ENCODE data around the gene SLC37A2.
"Not testable (repeated sequence)": the region's sequence is repeated elsewhere in the genome, so short reads cannot be mapped to it uniquely, and the experiment has no call there.

Gene SLC37A2

GRCh38 chr11:125062931-125063428 is at the start of gene SLC37A2:
Gene SLC37A2, plus strand, starts transcription at chr11:125063305. Its CDS starts 63 bp downstream, at chr11:125063368.
- no peak for FAIRE-seq

- no peak for FAIRE-seq
These were observed 46.7 kb upstream of the SLC37A2 start for GRCh38 chr11:125016413-125016812.

GRCh38 chr11:125020342-125020741 is 42.8 kb upstream of the SLC37A2 start:
- FAIRE-seq, result no peak

GRCh38 chr11:125022551-125022950 is 40.6 kb upstream of the SLC37A2 start:
- FAIRE-seq, result no peak

- no peak for FAIRE-seq
These were observed 37.1 kb upstream of the SLC37A2 start for GRCh38 chr11:125025968-125026367.

GRCh38 chr11:125029431-125029830 is 33.7 kb upstream of the SLC37A2 start:
- not testable (repeated sequence) for FAIRE-seq

- no peak for FAIRE-seq
These were observed 26.2 kb upstream of the SLC37A2 start for GRCh38 chr11:125036933-125037332.

GRCh38 chr11:125049164-125049792 is 13.8 kb upstream of the SLC37A2 start:
- no peak for FAIRE-seq

- no peak for FAIRE-seq
These were observed 11.1 kb upstream of the SLC37A2 start for GRCh38 chr11:125052047-125052446.

- no peak for FAIRE-seq
These were observed 9.9 kb upstream of the SLC37A2 start for GRCh38 chr11:125053167-125053566.

- no peak for FAIRE-seq
These were observed 7.9 kb upstream of the SLC37A2 start for GRCh38 chr11:125055107-125055715.

GRCh38 chr11:125056111-125056510 is 7.0 kb upstream of the SLC37A2 start:
- not testable (repeated sequence) for FAIRE-seq

GRCh38 chr11:125056931-125057692 is 6.0 kb upstream of the SLC37A2 start:
- FAIRE-seq, result no peak

GRCh38 chr11:125057693-125058016 is 5.5 kb upstream of the SLC37A2 start:
- no peak for FAIRE-seq

GRCh38 chr11:125061281-125061680 is 1.8 kb upstream of the SLC37A2 start:
- FAIRE-seq, result no peak

GRCh38 chr11:125062218-125062930 is 731 bp upstream of the SLC37A2 start:
- FAIRE-seq, result no peak

- no peak for FAIRE-seq
These were observed 431 bp downstream of the SLC37A2 start for GRCh38 chr11:125063429-125064043.

GRCh38 chr11:125064070-125064469 is 965 bp downstream of the SLC37A2 start:
- FAIRE-seq, result no peak

- no peak for FAIRE-seq
These were observed 5.3 kb downstream of the SLC37A2 start for GRCh38 chr11:125068368-125068767.

- no peak for FAIRE-seq
These were observed 5.9 kb downstream of the SLC37A2 start for GRCh38 chr11:125069008-125069407.

- FAIRE-seq, result no peak
These were observed 6.7 kb downstream of the SLC37A2 start for GRCh38 chr11:125069796-125070195.

- no peak for FAIRE-seq
These were observed 7.7 kb downstream of the SLC37A2 start for GRCh38 chr11:125070699-125071254.

GRCh38 chr11:125071435-125071834 is 8.3 kb downstream of the SLC37A2 start:
- FAIRE-seq, result no peak

Measured in TTC549 (cell line).